Hematopoietic multipotent progenitor cell treated with erythropoietin and hydrocortisone succinate and interleukin-3 and kit ligand, for 17 days (in vitro differentiated cells): ENCODE measurements around the gene ITGA1.
"Not testable (repeated sequence)": the region's sequence is repeated elsewhere in the genome, so short reads cannot be mapped to it uniquely, and the experiment has no call there.

Source experiments
- DNase-seq: peaks from one replicate; pipeline ENCODE4 v3.0.0-alpha.2; 2015; ENCODE audit warnings: low spot score

The ITGA1 gene

GRCh38 chr5:52831786-52832511 is 44.2 kb downstream of the ITGA1 start:
- DNase-seq: no peak

- no peak for DNase-seq
Measured at GRCh38 chr5:52834320-52834719, 46.6 kb downstream of the ITGA1 start.

GRCh38 chr5:52837068-52837467 is 49.4 kb downstream of the ITGA1 start:
- DNase-seq: no peak

- no peak for DNase-seq
Measured at GRCh38 chr5:52837591-52838001, 49.9 kb downstream of the ITGA1 start.

- DNase-seq: no peak
Measured at GRCh38 chr5:52838326-52839015, 50.8 kb downstream of the ITGA1 start.

GRCh38 chr5:52839285-52839684 is 51.6 kb downstream of the ITGA1 start:
- no peak for DNase-seq

- no peak for DNase-seq
Measured at GRCh38 chr5:52840277-52841050, 52.7 kb downstream of the ITGA1 start.

GRCh38 chr5:52841114-52841513 is 53.4 kb downstream of the ITGA1 start:
- no peak for DNase-seq

GRCh38 chr5:52842111-52842510 is 54.4 kb downstream of the ITGA1 start:
- no peak for DNase-seq

GRCh38 chr5:52844885-52845284 is 57.2 kb downstream of the ITGA1 start:
- DNase-seq: no peak

GRCh38 chr5:52846182-52846842 is 58.6 kb downstream of the ITGA1 start:
- DNase-seq: no peak

- not testable (repeated sequence) for DNase-seq
Measured at GRCh38 chr5:52848688-52849087, 61.0 kb downstream of the ITGA1 start.

GRCh38 chr5:52849544-52849943 is 61.8 kb downstream of the ITGA1 start:
- no peak for DNase-seq

- DNase-seq: no peak
Measured at GRCh38 chr5:52853650-52854049, 65.9 kb downstream of the ITGA1 start.

GRCh38 chr5:52854301-52854700 is 66.6 kb downstream of the ITGA1 start:
- no peak for DNase-seq

- no peak for DNase-seq
Measured at GRCh38 chr5:52854949-52855348, 67.2 kb downstream of the ITGA1 start.

- DNase-seq: no peak
Measured at GRCh38 chr5:52856564-52856963, 68.8 kb downstream of the ITGA1 start.

GRCh38 chr5:52859628-52860027 is 71.9 kb downstream of the ITGA1 start:
- DNase-seq: no peak

- DNase-seq: no peak
Measured at GRCh38 chr5:52861368-52861767, 73.7 kb downstream of the ITGA1 start.

- DNase-seq: no peak
Measured at GRCh38 chr5:52863715-52864290, 76.1 kb downstream of the ITGA1 start.

- no peak for DNase-seq
Measured at GRCh38 chr5:52864371-52864770, 76.7 kb downstream of the ITGA1 start.

GRCh38 chr5:52864884-52865283 is 77.2 kb downstream of the ITGA1 start:
- DNase-seq: no peak
